Measurements from ENCODE around the gene MYH2.
"Not testable (repeated sequence)": the region's sequence is repeated elsewhere in the genome, so short reads cannot be mapped to it uniquely, and the experiment has no call there.

Gene MYH2

GRCh38 chr17:10549096-10549842 is at the start of gene MYH2:
TSS of gene MYH2 (minus strand) at chr17:10549658. CDS start at chr17:10547920, 1,738 bp downstream.
- no peak for DNase-seq (ENCODE audit: low spot score)

- no peak for DNase-seq (ENCODE audit: low spot score)
Measured at GRCh38 chr17:10598621-10599020, 49.2 kb upstream of the MYH2 start.

GRCh38 chr17:10589553-10590145 is 40.2 kb upstream of the MYH2 start:
- DNase-seq (ENCODE audit: low spot score): no peak

GRCh38 chr17:10585529-10585928 is 36.1 kb upstream of the MYH2 start:
- no peak for DNase-seq (ENCODE audit: low spot score)

GRCh38 chr17:10583834-10584233 is 34.4 kb upstream of the MYH2 start:
- no peak for DNase-seq (ENCODE audit: low spot score)

GRCh38 chr17:10579270-10579669 is 29.8 kb upstream of the MYH2 start:
- DNase-seq (ENCODE audit: low spot score): no peak

- no peak for DNase-seq (ENCODE audit: low spot score)
Measured at GRCh38 chr17:10574324-10574723, 24.9 kb upstream of the MYH2 start.

- no peak for DNase-seq (ENCODE audit: low spot score)
Measured at GRCh38 chr17:10563991-10564660, 14.7 kb upstream of the MYH2 start.

- no peak for DNase-seq (ENCODE audit: low spot score)
Measured at GRCh38 chr17:10558049-10558448, 8.6 kb upstream of the MYH2 start.

- no peak for DNase-seq (ENCODE audit: low spot score)
Measured at GRCh38 chr17:10557422-10557821, 8.0 kb upstream of the MYH2 start.

GRCh38 chr17:10556301-10557005 is 7.0 kb upstream of the MYH2 start:
- no peak for DNase-seq (ENCODE audit: low spot score)

- DNase-seq (ENCODE audit: low spot score): no peak
Measured at GRCh38 chr17:10550014-10550413, 556 bp upstream of the MYH2 start.

GRCh38 chr17:10547351-10547750 is 2.1 kb downstream of the MYH2 start:
- DNase-seq (ENCODE audit: low spot score): no peak

GRCh38 chr17:10543486-10543885 is 6.0 kb downstream of the MYH2 start:
- not testable (repeated sequence) for DNase-seq (ENCODE audit: low spot score)

- not testable (repeated sequence) for DNase-seq (ENCODE audit: low spot score)
Measured at GRCh38 chr17:10541179-10541578, 8.3 kb downstream of the MYH2 start.

- no peak for DNase-seq (ENCODE audit: low spot score)
Measured at GRCh38 chr17:10532026-10532425, 17.4 kb downstream of the MYH2 start.

GRCh38 chr17:10527419-10527818 is 22.0 kb downstream of the MYH2 start:
- DNase-seq (ENCODE audit: low spot score): no peak

GRCh38 chr17:10526517-10526916 is 22.9 kb downstream of the MYH2 start:
- DNase-seq (ENCODE audit: low spot score): no peak

- DNase-seq (ENCODE audit: low spot score): no peak
Measured at GRCh38 chr17:10523064-10523463, 26.4 kb downstream of the MYH2 start.

GRCh38 chr17:10521949-10522348 is 27.5 kb downstream of the MYH2 start:
- DNase-seq (ENCODE audit: low spot score): no peak

- DNase-seq (ENCODE audit: low spot score): no peak
Measured at GRCh38 chr17:10518271-10519037, 31.0 kb downstream of the MYH2 start, which contains the start of gene MYH1. TSS of gene MYH1 (minus strand) at chr17:10518542. CDS start at chr17:10516642, 1,900 bp downstream.

- no peak for DNase-seq (ENCODE audit: low spot score)
Measured at GRCh38 chr17:10516638-10517037, 32.8 kb downstream of the MYH2 start.
